HepG2 (cell line): ENCODE measurements around the gene MBTPS2. TPM values are rescaled to one million over a fixed set of nuclear protein-coding genes. Genes with fewer than 3 reads are reported as not detected.
A peak's percentile ranks its signal among the peaks of the same experiment; 100 is the strongest.

Experiments used
- AGO1 ChIP-seq: fragments of 200-400 bp; formaldehyde crosslinking; IDR thresholded peaks from 2 replicates; pipeline ENCODE4 v1.6.1; 2017; ENCODE audit warnings: mild to moderate bottlenecking, low read depth, low read length, moderate library complexity; ENCODE audit not compliant: poor library complexity, severe bottlenecking
- FOXA3 ChIP-seq: IDR thresholded peaks from 2 replicates; pipeline ENCODE4 v1.6.1; 2016; ENCODE audit warnings: missing genetic modification reagents, missing compliant biosample characterization
- NR2F2 ChIP-seq: IDR thresholded peaks from 2 replicates; pipeline ENCODE4 v1.6.1; 2012; ENCODE audit warnings: low read depth, inconsistent platforms, borderline replicate concordance
- PHF20 ChIP-seq: sonication (generic); formaldehyde crosslinking; IDR thresholded peaks from 2 replicates; pipeline ENCODE4 v1.5.0; 2020; ENCODE audit warnings: mild to moderate bottlenecking, missing genetic modification reagents
- POLR2G ChIP-seq: fragments of 200-400 bp; formaldehyde crosslinking; IDR thresholded peaks from 2 replicates; pipeline ENCODE4 v1.6.1; 2018; ENCODE audit warnings: mild to moderate bottlenecking, low read depth, low read length, moderate library complexity
- RAD21 ChIP-seq: fragments of 450-650 bp; formaldehyde crosslinking; IDR thresholded peaks from 2 replicates; pipeline ENCODE4 v1.5.0; 2020; ENCODE audit warnings: mild to moderate bottlenecking
- RNF219 ChIP-seq: sonication (generic); formaldehyde crosslinking; IDR thresholded peaks from 2 replicates; pipeline ENCODE4 v1.5.0; 2020; ENCODE audit warnings: mild to moderate bottlenecking, missing genetic modification reagents
- TAF15 ChIP-seq: fragments of 200-400 bp; formaldehyde crosslinking; IDR thresholded peaks from one replicate; pipeline ENCODE4 v1.6.1; 2018; ENCODE audit warnings: mild to moderate bottlenecking, low read depth, low read length; ENCODE audit not compliant: poor library complexity, severe bottlenecking
- XBP1 ChIP-seq: sonication (generic); formaldehyde crosslinking; IDR thresholded peaks from 2 replicates; pipeline ENCODE4 v1.5.0; 2020; ENCODE audit warnings: missing genetic modification reagents
- ZNF18 ChIP-seq: sonication (generic); formaldehyde crosslinking; IDR thresholded peaks from 2 replicates; pipeline ENCODE4 v1.8.0; 2022; ENCODE audit warnings: mild to moderate bottlenecking, missing genetic modification reagents; ENCODE audit not compliant: insufficient replicate concordance
- ZNF234 ChIP-seq: sonication (generic); formaldehyde crosslinking; conservative IDR thresholded peaks from 2 replicates; pipeline ENCODE4 v1.5.1; 2020; ENCODE audit warnings: mild to moderate bottlenecking, missing genetic modification reagents
- ZNF546 ChIP-seq: sonication (generic); formaldehyde crosslinking; conservative IDR thresholded peaks from 2 replicates; pipeline ENCODE4 v1.8.1; 2023; ENCODE audit warnings: mild to moderate bottlenecking, missing genetic modification reagents
- ZNF572 ChIP-seq: sonication (generic); formaldehyde crosslinking; IDR thresholded peaks from 2 replicates; pipeline ENCODE4 v1.5.1; 2020; ENCODE audit warnings: mild to moderate bottlenecking, missing genetic modification reagents
- ZNF615 ChIP-seq: sonication (generic); formaldehyde crosslinking; IDR thresholded peaks from 2 replicates; pipeline ENCODE4 v1.5.0; 2020; ENCODE audit warnings: mild to moderate bottlenecking, missing genetic modification reagents, borderline replicate concordance
- ZNF619 ChIP-seq: sonication (generic); formaldehyde crosslinking; IDR thresholded peaks from 2 replicates; pipeline ENCODE4 v1.4.0; 2020; ENCODE audit warnings: mild to moderate bottlenecking, missing genetic modification reagents
- ZNF710 ChIP-seq: sonication (generic); formaldehyde crosslinking; IDR thresholded peaks from 2 replicates; pipeline ENCODE4 v1.5.0; 2020; ENCODE audit warnings: mild to moderate bottlenecking, missing genetic modification reagents, borderline replicate concordance
- polyA plus RNA-seq, 8 experiments: library from polyadenylated mRNA; depleted of rRNA in 3 of 8; stranded (reverse) in 7 of 8; unstranded in 1 of 8; fragments of >200 nt; fragmentation: Illumina TruSeq in 4 of 8; extraction: Trizol in 4 of 8; gene quantifications; 2 replicates each; pipeline versions ENCODE4 v1.2.1 to v1.2.3, GENCODE V29; 2011 to 2016; ENCODE audit warnings: low read depth in 4 of 8, missing spikeins in 1 of 8, mixed read lengths in 1 of 8; ENCODE audit not compliant: insufficient read depth in 1 of 8
- total RNA-seq, 5 experiments: library from RNA; depleted of rRNA; stranded (reverse); fragments of >200 nt; fragmentation: Illumina TruSeq; extraction: Trizol; gene quantifications; 2 replicates each; pipeline ENCODE4 v1.2.3, GENCODE V29; 2016; ENCODE audit warnings: low read depth in 1 of 5
- TF ChIP-seq, protein P1 (sequence below): IDR thresholded peaks from 2 replicates; pipeline ENCODE4 v1.6.1; 2016; ENCODE audit warnings: low read depth, control low read depth
- TF ChIP-seq, protein P2 (sequence below): sonication (generic); formaldehyde crosslinking; IDR thresholded peaks from 2 replicates; pipeline ENCODE4 v1.9.0; 2021; ENCODE audit warnings: missing genetic modification reagents, mild to moderate bottlenecking, borderline replicate concordance

The MBTPS2 gene
- total and polyA plus RNA-seq, 2 of the 13 experiments (the other 11 are each of a cell fraction or from before 2014, with no cell fraction given), result 5.7 to 14.4 TPM

- TF ChIP-seq RNF219 (CRISPR knock-in tag), result peak; percentile 85; the same call in 1 of the 2 replicates
- no peak for TF ChIP-seq XBP1
- TF ChIP-seq ZNF546 (CRISPR knock-in tag), result no peak
- TF ChIP-seq POLR2G, result peak; percentile 77
- TF ChIP-seq, protein P1, sequence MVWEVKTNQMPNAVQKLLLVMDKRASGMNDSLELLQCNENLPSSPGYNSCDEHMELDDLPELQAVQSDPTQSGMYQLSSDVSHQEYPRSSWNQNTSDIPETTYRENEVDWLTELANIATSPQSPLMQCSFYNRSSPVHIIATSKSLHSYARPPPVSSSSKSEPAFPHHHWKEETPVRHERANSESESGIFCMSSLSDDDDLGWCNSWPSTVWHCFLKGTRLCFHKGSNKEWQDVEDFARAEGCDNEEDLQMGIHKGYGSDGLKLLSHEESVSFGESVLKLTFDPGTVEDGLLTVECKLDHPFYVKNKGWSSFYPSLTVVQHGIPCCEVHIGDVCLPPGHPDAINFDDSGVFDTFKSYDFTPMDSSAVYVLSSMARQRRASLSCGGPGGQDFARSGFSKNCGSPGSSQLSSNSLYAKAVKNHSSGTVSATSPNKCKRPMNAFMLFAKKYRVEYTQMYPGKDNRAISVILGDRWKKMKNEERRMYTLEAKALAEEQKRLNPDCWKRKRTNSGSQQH (CRISPR knock-in tag), result 0 out of 2 replicates have a peak, but pooled peaks have one; percentile 63
- TF ChIP-seq, protein P2, sequence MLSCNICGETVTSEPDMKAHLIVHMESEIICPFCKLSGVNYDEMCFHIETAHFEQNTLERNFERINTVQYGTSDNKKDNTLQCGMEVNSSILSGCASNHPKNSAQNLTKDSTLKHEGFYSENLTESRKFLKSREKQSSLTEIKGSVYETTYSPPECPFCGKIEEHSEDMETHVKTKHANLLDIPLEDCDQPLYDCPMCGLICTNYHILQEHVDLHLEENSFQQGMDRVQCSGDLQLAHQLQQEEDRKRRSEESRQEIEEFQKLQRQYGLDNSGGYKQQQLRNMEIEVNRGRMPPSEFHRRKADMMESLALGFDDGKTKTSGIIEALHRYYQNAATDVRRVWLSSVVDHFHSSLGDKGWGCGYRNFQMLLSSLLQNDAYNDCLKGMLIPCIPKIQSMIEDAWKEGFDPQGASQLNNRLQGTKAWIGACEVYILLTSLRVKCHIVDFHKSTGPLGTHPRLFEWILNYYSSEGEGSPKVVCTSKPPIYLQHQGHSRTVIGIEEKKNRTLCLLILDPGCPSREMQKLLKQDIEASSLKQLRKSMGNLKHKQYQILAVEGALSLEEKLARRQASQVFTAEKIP (CRISPR knock-in tag), result no peak
- TF ChIP-seq ZNF615 (CRISPR knock-in tag), result no peak
- TF ChIP-seq TAF15, result no peak
- TF ChIP-seq ZNF234 (CRISPR knock-in tag), result no peak
- TF ChIP-seq FOXA3 (CRISPR knock-in tag), result peak; percentile 47; the same call in 1 of the 2 replicates
- TF ChIP-seq NR2F2, result no peak
- no peak for TF ChIP-seq ZNF572
- no peak for TF ChIP-seq ZNF18 (CRISPR knock-in tag)
- TF ChIP-seq ZNF710, result no peak
- peak; percentile 85 for TF ChIP-seq PHF20 (CRISPR knock-in tag)
- TF ChIP-seq AGO1, result no peak
- TF ChIP-seq RAD21 (CRISPR knock-in tag), result peak; percentile 43; the same call in 1 of the 2 replicates
- no peak for TF ChIP-seq ZNF619 (CRISPR knock-in tag)
Observed at GRCh38 chrX:21839334-21840192, at the start of gene MBTPS2 (continued).
